Vagina (tissue), 2 donors: ENCODE data around the gene TNFRSF1B. TPM values are rescaled to one million over a fixed set of nuclear protein-coding genes. Genes with fewer than 3 reads are reported as not detected.

Source experiments
- DNase-seq, 2 donors: peaks; one replicate each; pipeline ENCODE4 v3.0.0-alpha.2; 2017; ENCODE audit errors: extremely low spot score in 2 of 2
- H3K27ac ChIP-seq: fragments of 200-600 bp; sonication (generic); one replicate; pipeline ENCODE4 v1.5.1; 2019
- H3K27me3 ChIP-seq: fragments of 200-600 bp; sonication (generic); one replicate; pipeline ENCODE4 v1.5.1; 2019
- H3K36me3 ChIP-seq, 2 donors: fragments of 200-600 bp; sonication (generic); one replicate each; pipeline ENCODE4 v1.5.1; 2017 to 2019
- H3K4me1 ChIP-seq: fragments of 200-600 bp; sonication (generic); one replicate; pipeline ENCODE4 v1.5.1; 2019
- H3K4me3 ChIP-seq, 2 donors: fragments of 200-600 bp; sonication (generic); 1 replicate in 1 of 2; 2 replicates in 1 of 2; pipeline ENCODE4 v1.5.1; 2016 to 2019
- H3K9me3 ChIP-seq: fragments of 200-600 bp; sonication (generic); one replicate; pipeline ENCODE4 v1.5.1; 2019
- POLR2A ChIP-seq, 2 donors: fragments of 450-650 bp; IDR thresholded peaks; one replicate each; pipeline ENCODE4 v1.6.1; 2017; ENCODE audit warnings: antibody characterized with exemption in 2 of 2, mild to moderate bottlenecking in 2 of 2, moderate library complexity in 2 of 2
- POLR2AphosphoS5 ChIP-seq, 2 donors: sonication (generic); formaldehyde crosslinking; IDR thresholded peaks; one replicate each; pipeline ENCODE4 v1.9.0; 2017; ENCODE audit warnings: antibody characterized with exemption in 2 of 2, mild to moderate bottlenecking in 2 of 2, low read depth in 1 of 2; ENCODE audit not compliant: insufficient read depth in 1 of 2
- intact Hi-C: fragments of 100-400 bp; cut with DNase I; formaldehyde crosslinking; loops from one replicate; pipeline ENCODE4 v1.15.1; 2023
- total RNA-seq: library from RNA; depleted of rRNA; stranded (reverse); fragments of >200 nt; gene quantifications from one replicate; pipeline ENCODE4 v1.2.3, GENCODE V29; 2016
- TF ChIP-seq, protein P1 (sequence below), 3 experiments: fragments of 450-650 bp in 2 of 3; fragments of 200-600 bp in 1 of 3; sonication (generic) in 1 of 3; IDR thresholded peaks; one replicate each; pipeline ENCODE4 v1.5.1; 2017 to 2019; ENCODE audit warnings: antibody characterized with exemption in 3 of 3, mild to moderate bottlenecking in 2 of 3, moderate library complexity in 2 of 3

Gene TNFRSF1B
- total RNA-seq, 1 donor from 2014 or later, result 41.0 TPM

DNA sequence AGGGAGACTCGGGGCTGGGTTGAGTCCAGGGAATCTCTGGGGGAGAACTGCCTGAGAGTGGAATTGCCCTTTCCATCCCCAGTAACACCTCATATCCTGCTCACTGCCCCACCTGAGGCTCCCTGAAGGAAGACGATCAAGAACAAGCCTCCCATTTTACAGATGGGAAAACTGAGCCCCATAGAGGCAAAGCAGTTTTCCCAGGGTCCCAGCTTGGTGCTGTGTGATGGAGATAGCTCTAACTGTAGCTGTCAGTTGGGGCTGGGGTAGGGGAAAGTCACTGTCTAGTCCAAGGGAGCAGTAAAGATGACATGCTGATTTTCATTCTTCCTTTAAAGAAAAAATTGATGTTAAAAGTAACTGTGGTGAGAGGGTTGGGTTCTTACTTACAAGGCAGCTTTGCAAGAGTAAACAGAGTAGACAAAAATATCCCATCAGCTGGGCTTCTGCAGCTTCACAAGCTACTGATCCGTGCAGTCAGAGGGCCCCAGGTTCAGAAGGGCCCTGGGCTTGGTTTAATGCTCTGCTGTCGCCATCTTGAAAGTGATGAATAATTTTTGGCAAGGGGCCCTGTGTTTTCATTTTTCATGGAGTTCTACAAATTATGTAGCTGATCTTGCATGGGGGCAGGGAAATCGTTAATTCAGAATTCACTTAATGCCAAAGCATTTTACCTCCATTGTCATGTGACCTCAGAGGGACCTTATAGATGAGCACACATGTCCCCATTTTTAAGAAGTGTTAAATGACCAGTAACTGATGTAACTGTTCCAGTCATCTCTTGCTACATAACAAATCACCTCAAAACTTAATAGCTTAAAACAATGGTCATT, 17.6 kb upstream of the TNFRSF1B start:
- intact Hi-C loops, result no loop called here
- no peaks in the 10 kb centered on the region for H3K36me3 ChIP-seq
- peaks cover 22% of the 10 kb centered on the region for H3K4me1 ChIP-seq
- TF ChIP-seq POLR2A (IDR thresholded peaks at IDR 0.05), result no peak
- TF ChIP-seq, protein P1, sequence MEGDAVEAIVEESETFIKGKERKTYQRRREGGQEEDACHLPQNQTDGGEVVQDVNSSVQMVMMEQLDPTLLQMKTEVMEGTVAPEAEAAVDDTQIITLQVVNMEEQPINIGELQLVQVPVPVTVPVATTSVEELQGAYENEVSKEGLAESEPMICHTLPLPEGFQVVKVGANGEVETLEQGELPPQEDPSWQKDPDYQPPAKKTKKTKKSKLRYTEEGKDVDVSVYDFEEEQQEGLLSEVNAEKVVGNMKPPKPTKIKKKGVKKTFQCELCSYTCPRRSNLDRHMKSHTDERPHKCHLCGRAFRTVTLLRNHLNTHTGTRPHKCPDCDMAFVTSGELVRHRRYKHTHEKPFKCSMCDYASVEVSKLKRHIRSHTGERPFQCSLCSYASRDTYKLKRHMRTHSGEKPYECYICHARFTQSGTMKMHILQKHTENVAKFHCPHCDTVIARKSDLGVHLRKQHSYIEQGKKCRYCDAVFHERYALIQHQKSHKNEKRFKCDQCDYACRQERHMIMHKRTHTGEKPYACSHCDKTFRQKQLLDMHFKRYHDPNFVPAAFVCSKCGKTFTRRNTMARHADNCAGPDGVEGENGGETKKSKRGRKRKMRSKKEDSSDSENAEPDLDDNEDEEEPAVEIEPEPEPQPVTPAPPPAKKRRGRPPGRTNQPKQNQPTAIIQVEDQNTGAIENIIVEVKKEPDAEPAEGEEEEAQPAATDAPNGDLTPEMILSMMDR (IDR thresholded peaks at IDR 0.05), result no peak
- no peak for TF ChIP-seq POLR2AphosphoS5 (IDR thresholded peaks at IDR 0.05; ENCODE audit: insufficient read depth in 1 of 2, low read depth in 1 of 2)
- H3K9me3 ChIP-seq, result no peaks in the 10 kb centered on the region
- no peak overlapping the region for H3K4me3 ChIP-seq
- H3K27ac ChIP-seq, result no peak overlapping the region
- DNase-seq, result no peak
- H3K27me3 ChIP-seq, result no peaks in the 10 kb centered on the region

DNA sequence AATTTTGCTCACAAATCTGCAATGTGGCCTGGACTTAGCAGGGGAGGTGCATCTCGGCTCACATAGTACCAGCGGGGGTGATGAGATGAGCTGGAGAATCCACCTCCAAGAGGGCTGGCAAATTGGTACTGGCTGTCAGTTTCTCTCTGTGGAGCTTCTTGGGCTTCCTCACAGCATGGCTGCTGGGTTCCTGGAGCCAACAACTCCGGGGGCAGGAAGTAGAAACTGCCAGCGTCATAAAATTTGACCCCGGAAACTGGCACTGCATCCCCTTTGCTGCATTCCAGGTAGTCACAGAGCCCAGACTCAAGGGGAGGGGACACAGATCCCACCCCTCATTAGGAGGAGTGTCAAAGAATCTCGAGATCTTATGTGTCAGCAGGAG, 17.0 kb upstream of the TNFRSF1B start:
- H3K4me1 ChIP-seq, result peaks cover 21% of the 10 kb centered on the region
- no peaks in the 10 kb centered on the region for H3K27me3 ChIP-seq
- intact Hi-C loops, result no loop called here
- DNase-seq, result no peak
- no peak overlapping the region for H3K4me3 ChIP-seq
- H3K9me3 ChIP-seq, result no peaks in the 10 kb centered on the region
- no peak overlapping the region for H3K27ac ChIP-seq
- H3K36me3 ChIP-seq, result no peaks in the 10 kb centered on the region
- TF ChIP-seq POLR2A (IDR thresholded peaks at IDR 0.05) (no peak), POLR2AphosphoS5 (IDR thresholded peaks at IDR 0.05; ENCODE audit: insufficient read depth in 1 of 2, low read depth in 1 of 2) (no peak)
- TF ChIP-seq, protein P1 (IDR thresholded peaks at IDR 0.05), result no peak

DNA sequence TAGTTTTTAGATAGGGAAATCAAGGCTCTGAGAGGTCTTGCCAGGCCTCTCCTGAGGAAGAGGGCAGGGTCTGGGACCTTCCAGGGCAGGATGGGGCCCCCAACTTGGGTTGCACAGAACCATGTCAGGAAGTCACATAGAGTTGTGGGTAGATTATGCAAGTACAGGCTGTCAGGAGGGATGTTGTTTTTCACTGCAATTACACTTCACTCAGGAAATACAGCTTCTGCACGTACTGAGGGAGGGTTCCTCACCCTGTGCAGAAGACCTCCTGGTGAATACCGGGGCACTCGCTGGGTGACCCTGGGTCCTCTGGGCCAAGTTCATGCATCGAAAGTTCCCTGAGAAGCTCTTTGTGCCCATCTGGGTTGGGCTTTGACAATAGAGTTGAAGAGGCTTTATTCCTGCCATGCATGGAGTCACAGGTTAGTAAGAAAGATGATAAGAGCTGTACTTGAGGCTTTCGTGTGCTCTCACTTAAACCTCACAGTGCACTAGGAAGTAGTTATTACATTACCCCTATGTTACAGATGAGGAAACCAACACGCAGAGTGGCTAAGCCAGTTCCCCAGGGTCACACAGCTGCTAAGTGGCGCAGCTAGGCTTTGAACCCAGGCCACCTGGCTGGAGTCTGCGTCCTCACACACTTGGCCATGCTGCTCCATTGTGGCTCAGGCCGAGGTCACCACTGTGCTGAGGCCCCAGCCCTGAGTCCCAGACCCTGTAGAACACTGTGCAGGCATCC, 16.2 kb upstream of the TNFRSF1B start:
- peak overlapping the region; percentile 23 for H3K27ac ChIP-seq
- TF ChIP-seq POLR2A (IDR thresholded peaks at IDR 0.05) (no peak), POLR2AphosphoS5 (IDR thresholded peaks at IDR 0.05; ENCODE audit: insufficient read depth in 1 of 2, low read depth in 1 of 2) (peak in 1 of 2 donors; percentile 14)
- TF ChIP-seq, protein P1 (IDR thresholded peaks at IDR 0.05), result no peak
- intact Hi-C loops, result no loop called here

DNA sequence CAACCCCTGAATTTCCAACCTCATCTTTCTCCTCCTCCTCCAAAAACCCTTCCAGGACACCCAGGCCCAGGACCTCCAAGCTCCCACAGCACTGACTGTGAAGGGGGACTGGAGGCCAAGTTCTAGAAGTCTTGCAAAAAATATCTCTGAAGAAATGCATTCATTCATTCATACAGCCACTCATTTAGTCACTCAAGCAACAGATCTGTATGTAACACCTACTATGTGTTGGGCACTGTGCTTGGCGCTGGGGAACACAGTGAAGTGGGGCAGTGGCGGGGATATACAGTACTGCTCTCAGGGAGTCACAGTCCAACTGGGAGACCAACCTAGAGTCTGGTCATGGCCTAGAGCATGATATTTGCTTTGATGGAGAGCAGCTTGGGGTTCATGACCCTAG, 15.3 kb upstream of the TNFRSF1B start:
- H3K27ac ChIP-seq, result peak overlapping the region; percentile 23

More for the DNA sequence above, 16.2 kb upstream of the TNFRSF1B start:
- Histone ChIP-seq H3K4me3 (no peak overlapping the region), H3K9me3 (no peaks in the 10 kb centered on the region), H3K4me1 (peaks cover 21% of the 10 kb centered on the region), H3K36me3 (no peaks in the 10 kb centered on the region), H3K27me3 (no peaks in the 10 kb centered on the region)
- DNase-seq, result no peak

More for the DNA sequence above, 15.3 kb upstream of the TNFRSF1B start:
- no peaks in the 10 kb centered on the region for H3K9me3 ChIP-seq
- TF ChIP-seq POLR2AphosphoS5 (IDR thresholded peaks at IDR 0.05; ENCODE audit: insufficient read depth in 1 of 2, low read depth in 1 of 2) (no peak), POLR2A (IDR thresholded peaks at IDR 0.05) (no peak)
- TF ChIP-seq, protein P1 (IDR thresholded peaks at IDR 0.05), result no peak
- no peaks in the 10 kb centered on the region for H3K36me3 ChIP-seq
- H3K27me3 ChIP-seq, result no peaks in the 10 kb centered on the region
- intact Hi-C loops, result no loop called here
- H3K4me1 ChIP-seq, result peaks cover 21% of the 10 kb centered on the region
- no peak overlapping the region for H3K4me3 ChIP-seq
- DNase-seq, result no peak
